Measurements from ENCODE around the gene SLC16A10.
A peak's percentile ranks its signal among the peaks of the same experiment; 100 is the strongest.
"Not testable (repeated sequence)": the region's sequence is repeated elsewhere in the genome, so short reads cannot be mapped to it uniquely, and the experiment has no call there.

The SLC16A10 gene

DNA sequence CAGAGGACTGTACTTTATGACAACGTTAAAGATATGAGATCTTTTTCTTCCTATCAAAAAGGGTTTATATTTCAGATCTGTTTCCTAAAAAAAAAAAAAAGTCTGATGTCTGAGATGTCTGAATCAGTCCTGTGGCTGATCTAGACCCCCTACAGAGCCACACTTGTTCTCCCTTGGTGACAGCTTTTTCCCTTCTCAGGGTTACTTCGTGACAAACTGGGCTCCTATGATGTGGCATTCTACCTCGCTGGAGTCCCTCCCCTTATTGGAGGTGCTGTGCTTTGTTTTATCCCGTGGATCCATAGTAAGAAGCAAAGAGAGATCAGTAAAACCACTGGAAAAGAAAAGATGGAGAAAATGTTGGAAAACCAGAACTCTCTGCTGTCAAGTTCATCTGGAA, 134.5 kb downstream of the SLC16A10 start:
- DNase-seq = no peak

DNA sequence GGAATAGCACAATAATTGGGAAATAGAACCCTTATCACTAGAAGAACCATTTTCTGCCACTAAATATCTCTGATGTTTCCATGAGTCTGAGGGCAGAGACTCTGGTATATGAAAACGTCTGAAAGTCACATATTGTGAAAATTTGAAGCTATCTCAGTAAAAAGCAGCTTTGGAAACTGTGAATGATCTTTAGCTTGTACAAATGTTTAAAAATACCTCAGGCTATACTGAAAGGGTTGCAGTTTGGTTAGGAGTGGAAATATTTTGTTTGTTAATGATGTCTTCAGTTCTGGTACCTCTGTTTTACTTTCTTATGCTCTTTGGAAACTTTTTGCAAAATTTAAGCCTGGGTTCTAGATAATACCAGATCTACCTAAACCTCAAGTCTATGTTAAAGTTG, 135.0 kb downstream of the SLC16A10 start:
- DNase-seq = no peak

DNA sequence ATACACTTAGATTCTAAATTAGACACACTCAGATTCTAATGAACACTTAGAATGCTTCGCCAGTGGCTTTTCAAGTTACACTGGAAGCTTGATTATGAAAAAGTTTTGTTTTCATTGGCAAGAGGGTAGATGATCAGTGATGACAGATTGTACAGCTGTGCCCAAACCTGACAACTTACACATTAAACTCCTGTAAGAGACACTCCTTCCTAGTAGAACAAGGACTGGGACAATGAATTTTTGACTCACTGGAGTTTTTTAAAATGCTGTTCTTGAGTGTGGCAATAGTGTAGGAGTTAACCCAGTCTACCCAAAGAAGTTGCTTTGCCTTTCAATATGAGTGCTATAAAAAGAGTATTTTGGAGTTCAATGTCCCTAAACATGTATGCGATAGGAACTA, 140.8 kb downstream of the SLC16A10 start:
- no peak for DNase-seq

DNA sequence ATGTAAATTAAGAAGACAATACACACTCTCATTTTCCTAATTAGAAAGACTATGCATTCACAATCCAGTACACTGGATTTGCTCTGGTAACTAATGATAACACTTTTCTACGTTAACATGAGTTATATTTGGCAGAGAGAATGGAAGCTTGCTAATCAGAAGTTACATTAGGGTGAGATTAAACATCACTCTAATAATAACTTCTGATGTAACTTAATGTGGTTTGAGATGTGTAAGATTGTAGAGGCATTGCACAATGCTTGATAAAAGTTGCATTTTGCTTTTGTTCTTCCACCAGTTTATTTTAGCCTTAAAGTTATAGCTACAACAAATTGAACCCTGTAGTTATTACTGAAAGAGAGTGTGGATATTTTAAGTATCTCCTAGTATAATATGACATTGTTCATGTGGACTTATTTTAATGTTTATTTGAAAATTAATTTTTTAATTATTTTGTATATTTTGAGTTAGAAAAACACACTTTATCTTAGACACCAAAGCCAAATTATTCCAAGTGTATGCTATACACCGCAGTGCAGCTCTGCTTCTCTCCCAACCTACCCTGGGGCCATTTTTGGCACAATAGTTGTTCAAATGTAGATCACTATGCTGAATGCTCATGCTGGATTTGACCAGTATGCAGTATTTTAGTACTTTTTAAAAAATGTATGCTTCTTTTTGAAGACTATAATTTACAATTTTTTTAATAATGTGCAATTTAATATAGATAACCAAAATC, 143.2 kb downstream of the SLC16A10 start:
- peak; percentile 67 for DNase-seq

DNA sequence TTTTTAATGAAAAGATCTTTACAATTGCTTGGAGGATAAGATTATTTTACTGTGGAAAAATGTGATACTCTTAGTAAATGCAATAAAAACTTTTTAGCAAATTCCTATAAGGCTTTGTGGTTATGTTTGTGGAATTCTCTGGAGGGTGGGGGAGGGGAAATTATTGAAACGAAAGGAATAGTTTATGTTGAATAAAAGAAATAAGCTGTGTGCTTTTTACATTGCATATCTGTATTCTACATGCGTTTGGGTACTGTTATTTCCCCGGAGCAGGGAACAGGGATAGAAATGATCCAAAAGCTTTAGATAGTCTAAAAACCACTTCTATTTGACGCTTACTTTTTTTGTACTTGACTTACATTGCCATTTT, 143.8 kb downstream of the SLC16A10 start:
- DNase-seq = no peak

DNA sequence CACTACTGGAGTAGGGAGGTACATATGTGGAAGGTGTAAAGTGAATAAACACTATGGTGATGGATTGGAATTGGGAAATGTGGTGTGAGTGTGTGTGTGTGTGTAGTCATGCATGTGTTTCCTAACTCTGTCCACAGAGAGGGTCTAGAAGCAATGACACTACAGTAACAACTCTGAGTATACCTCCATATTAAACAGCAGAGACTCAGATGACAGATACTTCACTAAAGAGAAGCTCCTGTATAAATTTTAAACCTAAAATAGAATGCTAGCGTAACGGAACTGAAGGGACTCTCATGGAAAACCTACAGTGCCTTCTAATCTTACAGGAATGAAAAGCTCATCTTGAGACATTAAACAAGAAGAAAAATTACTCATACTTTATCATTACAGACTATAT, 150.5 kb downstream of the SLC16A10 start:
- DNase-seq = no peak

- no peak for DNase-seq
Observed at GRCh38 chr6:111238464-111239119, 151.3 kb downstream of the SLC16A10 start.

DNA sequence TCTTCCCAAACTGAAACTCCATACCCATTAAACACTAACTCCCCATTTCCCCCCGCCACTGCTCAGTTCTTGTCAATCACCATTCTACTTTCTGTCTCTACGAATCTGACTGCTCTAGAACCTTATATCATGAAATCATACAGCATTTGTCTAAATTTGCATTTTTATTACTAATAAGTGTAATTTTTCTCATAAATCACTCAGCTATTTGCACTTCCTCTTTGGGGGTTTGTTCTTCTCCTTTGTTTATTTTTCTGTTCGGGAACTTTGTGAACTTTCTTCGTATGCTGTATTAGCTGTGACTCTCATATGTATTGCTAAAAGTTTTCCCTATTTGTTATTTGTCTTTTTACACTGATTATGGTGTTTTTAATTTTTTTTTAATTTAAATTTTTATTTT, 152.2 kb downstream of the SLC16A10 start:
- no peak for DNase-seq

GRCh38 chr6:111242452-111242851, 155.1 kb downstream of the SLC16A10 start:
- DNase-seq = no peak

- no peak for DNase-seq
Observed at GRCh38 chr6:111243095-111243494, 155.8 kb downstream of the SLC16A10 start.

- no peak for DNase-seq
Observed at GRCh38 chr6:111248789-111249188, 161.5 kb downstream of the SLC16A10 start.

- no peak for DNase-seq
Observed at GRCh38 chr6:111250791-111251354, 163.6 kb downstream of the SLC16A10 start.

- no peak for DNase-seq
Observed at GRCh38 chr6:111252726-111253125, 165.4 kb downstream of the SLC16A10 start.

GRCh38 chr6:111254004-111254778, 166.9 kb downstream of the SLC16A10 start:
- no peak for DNase-seq

- no peak for DNase-seq
Observed at GRCh38 chr6:111254779-111255166, 167.5 kb downstream of the SLC16A10 start.

DNA sequence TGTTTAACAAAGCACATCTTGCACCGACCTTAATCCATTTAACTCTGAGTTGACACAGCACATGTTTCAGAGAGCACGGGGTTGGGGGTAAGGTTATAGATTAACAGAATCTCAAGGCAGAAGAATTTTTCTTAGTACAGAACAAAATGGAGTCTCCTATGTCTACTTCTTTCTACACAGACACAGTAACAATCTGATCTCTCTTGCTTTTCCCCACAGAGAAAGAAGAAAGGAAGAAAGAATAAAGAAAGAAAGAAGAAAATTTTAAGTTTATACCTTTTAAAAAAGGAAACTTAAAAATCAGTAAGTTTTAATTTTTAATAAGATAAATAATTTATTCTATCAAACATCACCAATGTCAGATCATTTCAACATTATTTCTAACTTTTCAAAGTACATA, 168.5 kb downstream of the SLC16A10 start:
- not testable (repeated sequence) for DNase-seq

DNA sequence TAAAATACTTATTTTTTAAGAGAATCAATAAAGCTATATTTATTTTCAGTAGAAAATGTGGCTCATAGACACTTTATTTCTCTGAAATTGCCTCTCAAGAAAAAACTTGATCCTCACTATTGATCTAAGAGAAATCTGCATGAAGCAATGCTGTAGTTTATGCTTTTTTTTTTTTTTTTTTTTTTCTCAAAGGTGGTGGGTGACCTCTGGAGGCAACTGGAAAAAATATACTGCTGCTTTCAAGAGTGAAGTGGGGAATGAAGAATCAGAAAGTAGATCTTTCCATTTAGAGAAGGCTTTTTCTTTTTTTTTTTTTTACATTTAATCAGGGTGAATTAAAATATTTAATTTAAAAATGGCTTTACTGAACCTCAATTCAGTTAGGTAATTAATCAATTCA, 169.3 kb downstream of the SLC16A10 start:
- peak; percentile 32 for DNase-seq

DNA sequence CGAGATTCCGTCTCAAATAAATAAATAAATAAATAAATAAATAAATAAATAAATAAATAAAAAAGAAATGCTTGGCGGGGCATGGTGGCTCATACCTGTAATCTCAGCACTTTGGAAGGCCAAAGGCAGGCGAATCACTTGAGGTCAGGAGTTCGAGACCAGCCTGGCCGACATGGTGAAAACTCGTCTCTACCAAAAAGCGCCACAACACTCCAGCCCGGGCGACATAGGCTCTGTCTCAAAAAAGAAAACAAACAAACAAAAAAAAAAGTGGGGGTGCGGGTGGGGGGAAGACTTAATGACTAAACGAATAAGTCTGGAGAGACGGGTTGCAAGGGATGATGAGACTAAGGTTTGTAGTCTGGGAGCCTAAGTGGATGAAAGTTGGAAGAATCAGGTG, 170.7 kb downstream of the SLC16A10 start:
- DNase-seq = no peak

DNA sequence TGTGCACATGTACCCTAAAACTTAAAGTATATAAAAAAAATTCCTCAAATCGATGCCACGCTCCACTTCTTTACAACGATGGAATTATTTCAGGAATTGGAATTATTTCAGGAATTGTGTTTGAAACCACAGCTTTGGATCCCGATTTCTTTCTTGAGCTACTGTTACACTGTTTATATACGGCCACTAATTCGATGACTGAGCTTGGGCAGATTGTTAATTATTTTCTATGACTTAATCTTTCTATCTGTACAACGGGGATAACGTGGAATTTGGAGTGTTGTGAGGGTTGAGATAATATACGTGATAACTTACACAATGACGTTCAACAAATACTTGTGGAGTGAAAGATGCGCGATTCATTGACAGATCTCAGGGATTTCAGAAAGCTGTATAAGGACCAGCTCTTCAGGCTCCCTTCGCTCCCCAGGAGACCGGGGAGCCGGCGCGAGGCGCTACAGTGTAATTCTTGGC, 171.3 kb downstream of the SLC16A10 start:
- DNase-seq = no peak

GRCh38 chr6:111259089-111259831, 172.0 kb downstream of the SLC16A10 start:
- peak; percentile 99 for DNase-seq

DNA sequence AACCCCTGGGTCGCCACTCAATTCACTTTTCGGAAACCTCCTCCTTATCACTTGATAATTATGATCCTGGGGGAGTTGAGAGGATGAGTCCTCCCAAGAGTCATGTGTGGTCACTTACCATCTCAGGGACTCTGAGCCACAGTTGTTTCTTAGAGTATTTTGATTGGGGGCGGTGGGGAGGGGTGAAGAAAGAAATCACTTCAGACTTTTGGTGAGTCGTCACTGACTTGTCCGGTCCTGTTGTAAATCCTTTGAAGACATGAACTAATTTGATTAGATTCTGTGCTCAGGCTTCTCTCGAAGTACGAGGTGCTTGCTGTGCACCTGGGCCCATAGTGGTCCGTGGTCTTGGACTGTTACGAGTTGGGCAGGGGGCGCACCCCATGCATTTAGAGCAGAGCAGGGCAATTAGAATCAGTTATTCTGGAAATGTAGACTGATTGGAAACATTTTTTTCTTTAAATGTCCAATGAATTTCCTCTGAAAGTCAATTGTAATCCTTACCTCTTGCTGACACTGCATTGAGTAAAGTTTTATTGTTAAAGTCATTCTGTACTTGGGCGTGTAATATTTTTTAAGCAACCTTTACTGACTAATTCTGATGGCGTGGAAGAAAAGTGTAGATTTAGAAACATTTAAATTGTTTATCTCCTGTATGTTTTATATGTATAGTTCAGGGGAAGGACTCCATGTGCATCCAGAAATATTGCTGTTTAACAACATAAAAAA, 173.4 kb downstream of the SLC16A10 start:
- DNase-seq = no peak

DNA sequence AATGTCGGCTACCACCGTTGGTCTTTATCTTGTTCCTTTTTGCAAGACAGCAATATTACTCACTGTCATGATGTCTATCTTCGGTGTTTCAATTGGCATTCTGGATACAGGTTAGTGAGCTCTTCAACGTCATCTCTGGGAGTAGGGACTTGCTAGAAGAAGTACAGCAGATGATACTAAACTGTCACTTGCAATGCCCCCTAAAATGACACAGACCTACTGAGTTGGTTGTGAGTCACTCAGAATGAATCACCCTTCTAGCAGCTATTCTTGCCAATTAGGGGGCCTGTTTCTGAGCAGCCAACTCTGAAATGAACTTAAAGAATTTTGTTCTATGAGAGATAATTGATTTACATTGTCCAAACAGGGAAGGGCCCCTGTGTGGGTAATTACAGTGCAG, 176.5 kb downstream of the SLC16A10 start:
- DNase-seq = peak; percentile 71
